ENCODE results near the gene CLN3.
"Not testable (repeated sequence)": the region's sequence is repeated elsewhere in the genome, so short reads cannot be mapped to it uniquely, and the experiment has no call there.

The CLN3 gene

GRCh38 chr16:28513484-28514181 is 21.8 kb upstream of the CLN3 start:
- no peak for DNase-seq

GRCh38 chr16:28511801-28512789 is 20.2 kb upstream of the CLN3 start:
- no peak for DNase-seq

DNA sequence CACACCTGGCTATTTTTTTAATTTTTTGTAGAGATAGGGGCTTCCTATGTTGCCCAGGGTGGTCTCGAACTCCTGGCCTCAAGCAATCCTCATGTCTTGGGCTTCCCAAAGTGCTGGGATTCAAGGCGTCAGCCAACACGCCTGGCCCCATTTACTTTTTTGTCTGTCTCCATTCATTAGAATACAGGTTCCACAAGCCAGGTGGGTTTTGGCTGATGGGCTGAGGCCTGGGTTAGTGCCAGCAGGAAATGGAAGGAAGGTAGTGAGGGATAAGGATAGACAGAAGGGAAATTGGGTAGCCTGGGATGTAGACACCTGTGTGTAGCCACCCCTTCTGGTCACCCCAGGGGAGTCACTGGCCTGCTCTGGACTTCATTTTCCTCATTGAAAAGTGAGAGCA is 19.2 kb upstream of the CLN3 start:
- no peak for DNase-seq

DNA sequence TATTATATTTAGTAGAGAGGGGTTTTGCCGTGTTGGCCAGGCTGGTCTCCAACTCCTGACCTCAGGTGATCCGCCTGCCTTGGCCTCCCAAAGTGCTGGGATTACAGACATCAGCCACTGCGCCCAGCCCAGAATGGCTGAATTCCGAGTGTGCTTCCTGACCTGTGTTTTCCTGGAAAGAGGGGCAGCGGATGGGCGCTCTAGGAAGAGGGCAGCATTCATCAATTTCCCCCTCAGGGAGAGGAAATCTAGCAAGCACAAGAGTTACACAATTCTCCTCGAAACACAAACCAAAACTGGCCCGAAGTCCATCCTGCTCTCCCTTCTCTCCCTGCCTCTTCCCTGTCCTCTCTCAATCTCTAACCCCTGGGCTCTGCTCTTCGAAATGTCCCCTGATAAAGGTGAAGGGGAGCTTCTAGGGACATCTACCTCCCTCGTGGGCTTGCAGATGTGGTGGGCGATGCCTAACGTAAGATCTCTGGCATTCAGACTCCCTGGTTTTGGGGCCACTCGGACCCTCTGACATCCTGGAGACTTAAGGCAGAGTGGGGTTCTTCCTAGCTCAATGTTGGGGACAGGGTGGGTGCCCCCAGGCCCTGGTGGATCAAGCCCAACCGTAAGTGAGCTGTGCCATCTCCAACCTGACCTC is 13.7 kb upstream of the CLN3 start:
- DNase-seq = no peak

- no peak for DNase-seq
Observed at GRCh38 chr16:28504707-28505404, 13.0 kb upstream of the CLN3 start.

DNA sequence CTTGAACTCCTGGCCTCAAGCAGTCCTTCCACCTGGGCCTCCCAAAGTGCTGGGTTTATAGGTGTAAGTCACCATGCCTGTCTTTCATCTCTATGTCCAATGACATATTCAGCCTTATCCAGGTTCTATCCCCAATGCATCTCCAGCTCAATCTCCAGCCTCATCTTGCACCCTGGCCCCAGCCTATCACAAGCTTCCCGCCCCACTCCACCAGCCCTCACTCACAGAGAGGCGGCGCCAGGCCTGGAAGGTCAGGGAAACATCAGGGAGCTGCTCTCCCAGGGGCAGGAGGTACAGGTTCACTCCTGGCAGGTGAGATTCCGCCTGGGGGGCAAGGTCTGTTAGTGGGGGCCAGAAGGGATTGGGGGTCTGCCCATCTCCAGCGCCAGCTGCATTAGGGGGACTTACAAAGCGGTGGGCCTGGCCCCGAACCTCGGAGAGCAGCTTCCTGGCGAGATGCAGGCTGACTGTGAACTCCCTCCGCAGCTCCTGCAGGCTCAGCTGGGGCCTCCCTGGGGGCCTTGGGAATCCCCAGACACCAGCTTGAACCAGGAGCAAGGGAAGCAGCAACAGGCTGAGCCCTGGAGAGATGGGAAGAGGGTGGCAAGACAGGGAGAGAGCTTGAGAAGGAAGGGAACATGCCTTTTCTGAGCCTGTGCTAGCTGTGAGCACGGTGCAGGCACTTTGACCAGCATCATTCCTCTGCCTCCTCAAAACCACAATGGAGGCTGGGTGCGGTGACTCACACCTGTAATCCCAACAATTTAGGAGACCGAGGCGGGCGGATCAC is 11.8 kb upstream of the CLN3 start:
- no peak for DNase-seq

GRCh38 chr16:28502290-28502689 is 10.4 kb upstream of the CLN3 start:
- no peak for DNase-seq

GRCh38 chr16:28501258-28502232 is 9.7 kb upstream of the CLN3 start:
- no peak for DNase-seq

GRCh38 chr16:28500476-28501180 is 8.8 kb upstream of the CLN3 start:
- not testable (repeated sequence) for DNase-seq

GRCh38 chr16:28499854-28500253 is 8.0 kb upstream of the CLN3 start:
- DNase-seq = no peak

DNA sequence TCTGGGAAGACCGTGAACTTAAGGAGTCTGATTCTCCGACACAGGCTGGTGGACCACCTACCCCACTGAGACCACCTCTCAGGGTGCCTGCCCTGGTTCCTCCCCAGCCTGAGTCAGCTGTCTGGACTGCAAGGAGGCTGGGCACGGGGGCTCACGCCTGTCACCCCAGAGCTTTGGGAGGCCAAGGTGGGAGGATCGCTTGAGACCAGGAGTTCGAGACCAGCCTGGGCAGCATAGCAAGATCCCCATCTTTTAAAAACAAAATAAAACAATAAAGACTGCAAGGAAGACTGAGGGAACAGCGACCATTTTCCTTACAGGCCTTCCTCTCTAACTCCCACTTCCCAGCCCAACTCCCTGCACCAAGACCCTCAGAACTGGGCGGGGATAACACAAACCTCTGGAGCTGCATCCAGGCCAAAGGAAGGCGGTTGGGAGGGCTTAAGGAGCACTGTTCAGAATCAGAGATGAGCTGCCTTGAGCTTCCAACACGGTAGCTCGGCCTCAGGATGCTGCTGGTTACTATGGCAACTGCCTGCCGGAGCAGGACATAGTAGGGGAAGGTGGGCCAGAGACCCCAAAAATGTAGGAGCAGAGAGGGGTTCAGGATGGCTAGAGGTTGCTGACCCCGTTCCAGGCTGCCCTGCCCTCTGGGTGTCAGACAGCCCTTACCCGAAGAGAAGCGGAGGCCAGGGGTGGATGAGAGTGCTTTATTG is 7.0 kb upstream of the CLN3 start:
- no peak for DNase-seq

DNA sequence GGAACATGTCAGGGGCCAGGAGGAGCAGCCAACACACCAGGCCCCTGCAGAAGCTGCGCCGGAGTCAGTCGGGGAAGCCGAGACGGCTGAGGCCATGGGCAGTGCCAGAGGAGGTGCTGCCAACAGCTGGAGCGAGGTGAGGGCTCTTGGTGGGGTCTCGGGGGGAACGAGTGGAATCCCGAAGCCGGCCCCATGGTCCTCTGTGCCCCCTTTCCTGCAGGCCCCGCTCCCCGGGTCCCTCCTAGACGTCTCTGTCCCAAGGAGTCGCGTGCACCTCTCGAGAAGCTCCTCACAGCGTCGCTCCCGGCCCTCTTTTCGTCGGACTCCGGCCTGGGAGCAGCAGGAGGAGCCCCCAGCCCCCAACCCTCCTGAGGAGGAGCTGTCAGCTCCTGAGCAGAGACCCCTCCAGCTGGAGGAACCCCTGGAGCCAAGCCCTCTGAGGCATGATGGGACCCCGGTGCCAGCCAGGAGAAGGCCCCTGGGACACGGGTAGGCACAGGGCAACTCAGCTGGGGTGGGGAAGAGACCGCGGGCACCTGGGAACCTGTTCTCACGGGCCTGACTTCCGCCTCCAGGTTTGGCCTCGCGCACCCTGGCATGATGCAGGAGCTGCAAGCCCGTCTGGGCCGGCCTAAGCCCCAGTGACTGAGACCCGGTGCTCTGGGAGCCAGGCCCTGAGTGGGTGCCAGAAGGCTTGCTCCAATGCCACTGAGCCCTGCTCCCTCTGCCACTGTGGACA is 6.2 kb upstream of the CLN3 start:
- DNase-seq = no peak

GRCh38 chr16:28497386-28497785 is 5.5 kb upstream of the CLN3 start:
- DNase-seq = no peak

DNA sequence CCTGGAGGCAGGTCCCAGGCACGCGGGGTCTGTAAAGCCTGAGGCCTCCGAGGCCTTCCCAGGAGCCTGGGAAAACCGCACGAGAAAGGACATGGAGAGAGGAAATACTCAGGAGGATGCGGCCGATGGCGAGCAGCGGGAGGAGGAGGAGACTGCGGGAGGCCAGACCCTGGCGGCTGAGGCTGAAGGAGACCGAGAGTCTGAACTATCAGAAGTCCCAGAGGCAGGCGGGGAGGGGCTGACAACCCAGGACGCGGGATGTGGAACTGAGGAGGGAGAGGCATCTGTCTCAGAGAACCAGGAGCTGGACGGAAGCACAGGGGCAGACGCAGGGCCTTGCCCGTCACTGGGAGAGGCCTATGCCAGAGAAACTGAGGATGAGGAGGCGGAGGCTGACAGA is 5.0 kb upstream of the CLN3 start:
- DNase-seq = no peak

DNA sequence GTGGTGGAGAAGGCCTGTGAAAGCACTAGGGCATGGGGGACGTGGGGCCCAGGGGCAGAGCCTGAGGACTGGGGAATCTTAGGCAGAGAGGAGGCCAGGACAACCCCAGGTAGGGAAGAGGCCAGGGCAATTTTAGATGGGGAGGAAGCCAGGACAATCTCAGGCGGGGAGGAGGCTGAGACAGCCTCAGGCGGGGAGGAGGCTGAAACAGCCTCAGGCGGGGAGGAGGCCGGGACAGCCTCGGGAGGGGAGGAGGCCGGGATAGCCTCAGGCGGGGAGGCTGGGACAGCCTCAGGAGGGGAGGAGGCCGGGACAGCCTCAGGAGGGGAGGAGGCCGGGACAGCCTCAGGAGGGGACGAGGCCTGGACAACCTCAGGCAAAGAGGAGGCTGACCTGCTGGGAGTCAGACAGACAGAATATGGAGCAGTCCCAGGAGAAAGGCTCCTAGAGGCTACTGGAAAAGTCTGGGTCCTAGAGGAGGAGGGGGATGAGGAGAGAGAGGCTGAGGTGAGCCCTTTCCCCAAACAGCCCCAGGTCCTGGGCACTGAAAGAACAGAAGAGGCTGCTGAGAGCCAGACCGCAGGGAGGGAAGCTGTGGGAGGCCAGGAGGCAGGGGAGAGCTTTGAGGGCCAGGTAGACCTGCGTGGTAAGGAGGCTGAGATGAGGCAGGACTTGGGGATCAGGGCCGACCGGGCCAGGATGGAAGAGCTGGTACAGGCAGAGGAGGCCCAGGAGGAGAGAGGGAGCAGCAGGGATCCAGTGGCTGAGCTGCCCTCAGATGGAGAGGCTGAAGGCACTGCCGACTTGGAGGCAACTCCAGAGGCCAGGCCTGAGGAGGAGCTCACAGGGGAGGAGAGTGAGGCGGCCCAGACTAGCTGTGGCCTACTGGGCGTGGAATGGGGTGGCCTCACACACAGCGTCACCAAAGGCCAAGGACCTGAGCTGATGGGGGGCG is 4.2 kb upstream of the CLN3 start:
- DNase-seq = no peak

DNA sequence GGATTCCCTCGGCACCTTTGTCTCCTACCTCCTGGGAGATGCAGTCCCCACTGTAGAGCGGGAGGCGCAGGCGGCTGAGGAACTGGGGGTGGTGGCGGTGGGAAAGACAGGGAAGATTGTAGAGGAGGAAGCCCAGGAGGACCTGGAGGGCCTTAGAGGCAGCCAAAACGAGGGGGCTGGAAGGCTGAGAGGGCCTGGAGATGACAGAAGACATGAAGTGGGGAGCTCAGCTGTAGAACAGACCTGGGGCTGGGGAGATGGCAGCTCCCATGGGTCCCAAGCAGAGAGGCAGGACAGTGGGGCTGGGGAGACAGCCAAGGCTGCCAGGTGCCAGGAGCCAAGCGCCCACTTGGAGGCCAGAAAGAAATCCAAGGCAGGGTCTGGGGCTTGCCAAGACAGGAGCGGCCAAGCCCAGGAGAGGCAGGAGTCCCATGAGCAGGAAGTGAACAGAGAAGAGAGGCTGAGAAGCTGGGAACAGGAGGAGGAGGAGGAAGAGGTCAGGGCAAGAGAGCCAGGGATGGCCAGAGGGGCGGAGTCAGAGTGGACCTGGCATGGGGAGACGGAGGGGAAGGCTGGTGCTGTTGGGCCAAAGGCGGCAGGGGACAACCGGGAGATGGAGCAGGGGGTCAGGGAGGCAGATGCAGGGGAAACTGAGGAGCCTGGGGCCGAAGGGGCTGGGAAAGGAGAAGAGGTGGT is 3.4 kb upstream of the CLN3 start:
- no peak for DNase-seq

Data from CD4-positive, alpha-beta T cell treated with Interleukin-10 for 1 hour (primary cell).